Liver (tissue), 9 donors: ENCODE data around the gene SH3RF3. TPM values are rescaled to one million over a fixed set of nuclear protein-coding genes. Genes with fewer than 3 reads are reported as not detected.

Source experiments
- DNase-seq: peaks from one replicate; pipeline ENCODE4 v3.0.0-alpha.2; 2017; ENCODE audit warnings: low spot score
- H3K27ac ChIP-seq, 2 donors: one replicate each; pipeline ENCODE4 v1.7.0; 2013; ENCODE audit warnings: inconsistent platforms in 2 of 2, low read length in 2 of 2, control low read depth in 1 of 2, low read depth in 1 of 2, mild to moderate bottlenecking in 1 of 2
- H3K27me3 ChIP-seq, 4 donors: one replicate each; pipeline versions ENCODE4 v1.6.1 to v1.7.0; 2013; ENCODE audit warnings: low read length in 3 of 4, inconsistent platforms in 1 of 4, mild to moderate bottlenecking in 1 of 4, moderate library complexity in 1 of 4; ENCODE audit not compliant: control insufficient read depth in 4 of 4, insufficient read depth in 4 of 4
- H3K36me3 ChIP-seq, 4 donors: one replicate each; pipeline versions ENCODE4 v1.6.1 to v1.7.0; 2013; ENCODE audit warnings: low read length in 3 of 4, mild to moderate bottlenecking in 3 of 4, low read depth in 1 of 4, moderate library complexity in 1 of 4; ENCODE audit not compliant: control insufficient read depth in 4 of 4, insufficient read depth in 3 of 4
- H3K4me1 ChIP-seq, 4 donors: one replicate each; pipeline versions ENCODE4 v1.6.1 to v1.7.0; 2013; ENCODE audit warnings: low read length in 3 of 4, mild to moderate bottlenecking in 3 of 4, moderate library complexity in 1 of 4; ENCODE audit not compliant: control insufficient read depth in 4 of 4, insufficient read depth in 4 of 4
- H3K4me3 ChIP-seq, 3 donors: one replicate each; pipeline versions ENCODE4 v1.6.1 to v1.7.0; 2013; ENCODE audit warnings: low read length in 3 of 3, control low read depth in 1 of 3, low read depth in 1 of 3, mild to moderate bottlenecking in 1 of 3
- H3K9ac ChIP-seq, 2 donors: one replicate each; pipeline ENCODE4 v1.7.0; 2013; ENCODE audit warnings: low read length in 2 of 2, mild to moderate bottlenecking in 2 of 2, moderate library complexity in 2 of 2, control low read depth in 1 of 2, low read depth in 1 of 2
- H3K9me3 ChIP-seq, 4 donors: one replicate each; pipeline versions ENCODE4 v1.6.1 to v1.7.0; 2013; ENCODE audit warnings: low read length in 3 of 4; ENCODE audit not compliant: control insufficient read depth in 4 of 4
- ATF3 ChIP-seq: IDR thresholded peaks from 2 replicates; pipeline ENCODE4 v1.6.1; 2016; ENCODE audit warnings: antibody characterized with exemption
- EGR1 ChIP-seq, 2 donors: IDR thresholded peaks; 2 replicates each; pipeline ENCODE4 v1.6.1; 2016 to 2018; ENCODE audit warnings: antibody characterized with exemption in 2 of 2, low read depth in 2 of 2
- FOXA1 ChIP-seq: IDR thresholded peaks from 2 replicates; pipeline ENCODE4 v1.6.1; 2016; ENCODE audit warnings: antibody characterized with exemption
- FOXA2 ChIP-seq: IDR thresholded peaks from 2 replicates; pipeline ENCODE4 v1.6.1; 2016; ENCODE audit warnings: antibody characterized with exemption
- GABPA ChIP-seq, 2 donors: IDR thresholded peaks in 1 of 2; conservative IDR thresholded peaks in 1 of 2; 2 replicates each; pipeline ENCODE4 v1.6.1; 2016; ENCODE audit warnings: antibody characterized with exemption in 2 of 2, mild to moderate bottlenecking in 1 of 2, moderate library complexity in 1 of 2
- HNF4A ChIP-seq, 2 donors: conservative IDR thresholded peaks; 2 replicates each; pipeline ENCODE4 v1.6.1; 2016; ENCODE audit warnings: antibody characterized with exemption in 2 of 2, mild to moderate bottlenecking in 2 of 2
- HNF4G ChIP-seq: IDR thresholded peaks from 2 replicates; pipeline ENCODE4 v1.6.1; 2016; ENCODE audit warnings: antibody characterized with exemption
- JUND ChIP-seq, 2 donors: IDR thresholded peaks; 2 replicates each; pipeline ENCODE4 v1.6.1; 2016; ENCODE audit warnings: antibody characterized with exemption in 2 of 2
- NR2F2 ChIP-seq: IDR thresholded peaks from 2 replicates; pipeline ENCODE4 v1.6.1; 2016; ENCODE audit warnings: antibody characterized with exemption
- RAD21 ChIP-seq, 2 donors: IDR thresholded peaks; 2 replicates each; pipeline ENCODE4 v1.6.1; 2016; ENCODE audit warnings: antibody characterized with exemption in 2 of 2, mild to moderate bottlenecking in 2 of 2
- REST ChIP-seq: IDR thresholded peaks from 2 replicates; pipeline ENCODE4 v1.6.1; 2016; ENCODE audit warnings: antibody characterized with exemption, mild to moderate bottlenecking
- RXRA ChIP-seq, 2 donors: IDR thresholded peaks; 2 replicates each; pipeline ENCODE4 v1.6.1; 2017 to 2018; ENCODE audit warnings: antibody characterized with exemption in 2 of 2, mild to moderate bottlenecking in 1 of 2
- SP1 ChIP-seq: IDR thresholded peaks from 2 replicates; pipeline ENCODE4 v1.6.1; 2018; ENCODE audit warnings: antibody characterized with exemption, mild to moderate bottlenecking
- YY1 ChIP-seq: IDR thresholded peaks from 2 replicates; pipeline ENCODE4 v1.6.1; 2016; ENCODE audit warnings: antibody characterized with exemption, mild to moderate bottlenecking
- WGBS: extraction: QIAGEN DNeasy Blood & Tissue Kit; methylation state at CpG from one replicate; pipeline ENCODE4 v1.1.7; 2013; 5-methylcytosine and 5-hydroxymethylcytosine counted together
- polyA plus RNA-seq, 2 donors: library from polyadenylated mRNA; stranded (reverse) in 1 of 2; unstranded in 1 of 2; fragments of 200-250 nt in 1 of 2; fragments of >200 nt in 1 of 2; fragmentation: Nextera tagmentation in 1 of 2; extraction: Ambion mirVana in 1 of 2; gene quantifications; one replicate each; pipeline versions ENCODE4 v1.2.1 to v1.2.3, GENCODE V29; 2013 to 2015
- total RNA-seq, 2 donors: library from RNA; depleted of rRNA; stranded (reverse); fragments of >200 nt; gene quantifications; one replicate each; pipeline ENCODE4 v1.2.3, GENCODE V29; 2014
- TF ChIP-seq, protein P1 (sequence below): fragments of 150-350 bp; IDR thresholded peaks from 2 replicates; pipeline ENCODE4 v1.5.1; 2017; ENCODE audit warnings: improper control_type of control experiment, low read depth, low read length; ENCODE audit not compliant: missing input control
- TF ChIP-seq, protein P2 (sequence below): IDR thresholded peaks from 2 replicates; pipeline ENCODE4 v1.6.1; 2016; ENCODE audit warnings: antibody characterized with exemption
- donor health status: healthy.
- donor health status: healthy.
- donor health status: healthy.
- donor health status: healthy.
- donor health status: healthy.

SH3RF3 gene
- total and polyA plus RNA-seq, 4 donors, result 0.11 to 1.0 (median 0.54) TPM

- Histone ChIP-seq H3K9me3 (no peaks in the 10 kb centered on the region), H3K36me3 (no peaks in the 10 kb centered on the region), H3K27ac (no peak overlapping the region), H3K4me1 (no peaks in the 10 kb centered on the region), H3K4me3 (no peak overlapping the region), H3K9ac (no peak overlapping the region), H3K27me3 (no peaks in the 10 kb centered on the region)
- 89% methylated on average over 7 of the region's 7 CpGs for WGBS
- TF ChIP-seq RXRA (IDR thresholded peaks at IDR 0.05) (no peak), HNF4G (no peak), HNF4A (conservative IDR thresholded peaks at IDR 0.05) (no peak), FOXA1 (no peak), YY1 (no peak), NR2F2 (no peak)
- DNase-seq, result no peak
Measured at GRCh38 chr2:109418716-109419115, 289.7 kb downstream of the SH3RF3 start.

- Histone ChIP-seq H3K36me3 (no peaks in the 10 kb centered on the region), H3K27ac (no peak overlapping the region), H3K27me3 (no peaks in the 10 kb centered on the region), H3K4me1 (no peaks in the 10 kb centered on the region), H3K4me3 (no peak overlapping the region), H3K9me3 (no peaks in the 10 kb centered on the region), H3K9ac (no peak overlapping the region)
- TF ChIP-seq EGR1 (IDR thresholded peaks at IDR 0.05; ENCODE audit: low read depth in 2 of 2) (no peak), REST (no peak), FOXA2 (no peak)
- 90% methylated on average over 15 of the region's 15 CpGs for WGBS
- no peak for DNase-seq
Measured at GRCh38 chr2:109419171-109419756, 290.3 kb downstream of the SH3RF3 start.

DNA sequence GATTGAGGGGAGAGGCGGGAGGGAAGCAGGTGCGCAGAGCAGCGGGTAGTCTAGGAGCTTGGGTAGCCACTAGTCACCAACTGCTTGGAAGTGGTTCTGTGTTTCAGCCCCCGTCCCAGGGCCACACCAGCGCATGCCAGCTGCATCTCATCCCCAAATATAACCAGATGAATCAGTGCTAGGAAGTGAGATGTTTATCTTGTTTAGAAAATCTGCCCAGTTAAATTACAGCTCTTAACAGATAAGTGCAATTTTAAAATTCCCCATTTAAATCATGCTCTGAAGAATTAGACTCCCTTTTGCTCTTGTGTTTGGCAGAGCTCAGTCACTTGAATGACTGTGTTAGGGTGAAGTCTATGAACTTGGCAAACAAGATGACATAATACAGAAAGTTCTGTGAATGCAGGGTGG, 291.0 kb downstream of the SH3RF3 start:
- no peak overlapping the region for H3K27ac ChIP-seq
- H3K9me3 ChIP-seq, result no peaks in the 10 kb centered on the region
- no peaks in the 10 kb centered on the region for H3K27me3 ChIP-seq
- no peaks in the 10 kb centered on the region for H3K36me3 ChIP-seq
- no peak overlapping the region for H3K9ac ChIP-seq
- H3K4me3 ChIP-seq, result no peak overlapping the region
- no peak for DNase-seq
- no peaks in the 10 kb centered on the region for H3K4me1 ChIP-seq
- WGBS, result 94% methylated on average over 5 of the region's 5 CpGs
- TF ChIP-seq RAD21 (IDR thresholded peaks at IDR 0.05), result no peak
- no peak for TF ChIP-seq YY1
- TF ChIP-seq, protein P1, sequence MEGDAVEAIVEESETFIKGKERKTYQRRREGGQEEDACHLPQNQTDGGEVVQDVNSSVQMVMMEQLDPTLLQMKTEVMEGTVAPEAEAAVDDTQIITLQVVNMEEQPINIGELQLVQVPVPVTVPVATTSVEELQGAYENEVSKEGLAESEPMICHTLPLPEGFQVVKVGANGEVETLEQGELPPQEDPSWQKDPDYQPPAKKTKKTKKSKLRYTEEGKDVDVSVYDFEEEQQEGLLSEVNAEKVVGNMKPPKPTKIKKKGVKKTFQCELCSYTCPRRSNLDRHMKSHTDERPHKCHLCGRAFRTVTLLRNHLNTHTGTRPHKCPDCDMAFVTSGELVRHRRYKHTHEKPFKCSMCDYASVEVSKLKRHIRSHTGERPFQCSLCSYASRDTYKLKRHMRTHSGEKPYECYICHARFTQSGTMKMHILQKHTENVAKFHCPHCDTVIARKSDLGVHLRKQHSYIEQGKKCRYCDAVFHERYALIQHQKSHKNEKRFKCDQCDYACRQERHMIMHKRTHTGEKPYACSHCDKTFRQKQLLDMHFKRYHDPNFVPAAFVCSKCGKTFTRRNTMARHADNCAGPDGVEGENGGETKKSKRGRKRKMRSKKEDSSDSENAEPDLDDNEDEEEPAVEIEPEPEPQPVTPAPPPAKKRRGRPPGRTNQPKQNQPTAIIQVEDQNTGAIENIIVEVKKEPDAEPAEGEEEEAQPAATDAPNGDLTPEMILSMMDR, result no peak
- no peak for TF ChIP-seq EGR1 (IDR thresholded peaks at IDR 0.05; ENCODE audit: low read depth in 2 of 2)
- TF ChIP-seq REST, result no peak
- TF ChIP-seq JUND (IDR thresholded peaks at IDR 0.05), result no peak
- TF ChIP-seq RXRA (IDR thresholded peaks at IDR 0.05), result no peak
- no peak for TF ChIP-seq NR2F2
- TF ChIP-seq GABPA (IDR thresholded peaks at IDR 0.05 in 1 of 2, conservative IDR thresholded peaks at IDR 0.05 in 1 of 2), result no peak
- no peak for TF ChIP-seq SP1
- no peak for TF ChIP-seq HNF4G
- no peak for TF ChIP-seq FOXA2
- no peak for TF ChIP-seq ATF3
- no peak for TF ChIP-seq HNF4A (conservative IDR thresholded peaks at IDR 0.05)
- TF ChIP-seq, protein P2, sequence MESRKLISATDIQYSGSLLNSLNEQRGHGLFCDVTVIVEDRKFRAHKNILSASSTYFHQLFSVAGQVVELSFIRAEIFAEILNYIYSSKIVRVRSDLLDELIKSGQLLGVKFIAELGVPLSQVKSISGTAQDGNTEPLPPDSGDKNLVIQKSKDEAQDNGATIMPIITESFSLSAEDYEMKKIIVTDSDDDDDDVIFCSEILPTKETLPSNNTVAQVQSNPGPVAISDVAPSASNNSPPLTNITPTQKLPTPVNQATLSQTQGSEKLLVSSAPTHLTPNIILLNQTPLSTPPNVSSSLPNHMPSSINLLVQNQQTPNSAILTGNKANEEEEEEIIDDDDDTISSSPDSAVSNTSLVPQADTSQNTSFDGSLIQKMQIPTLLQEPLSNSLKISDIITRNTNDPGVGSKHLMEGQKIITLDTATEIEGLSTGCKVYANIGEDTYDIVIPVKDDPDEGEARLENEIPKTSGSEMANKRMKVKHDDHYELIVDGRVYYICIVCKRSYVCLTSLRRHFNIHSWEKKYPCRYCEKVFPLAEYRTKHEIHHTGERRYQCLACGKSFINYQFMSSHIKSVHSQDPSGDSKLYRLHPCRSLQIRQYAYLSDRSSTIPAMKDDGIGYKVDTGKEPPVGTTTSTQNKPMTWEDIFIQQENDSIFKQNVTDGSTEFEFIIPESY, result no peak
- no peak for TF ChIP-seq FOXA1
